Activated T-helper 1 cell treated with anti-CD3 and anti-CD28 coated beads, Interleukin-12 subunit alpha, Interleukin-12 subunit beta, Interleukin-2, Interleukin-4 antibody, amounts not matched to agents 30 ng/mL and 10 ng/mL and 1 ng/mL, durations not matched to agents 14 hours and 24 hours and 36 hours (primary cell): ENCODE measurements around the gene ZNRF3. TPM values are rescaled to one million over a fixed set of nuclear protein-coding genes. Genes with fewer than 3 reads are reported as not detected.
"Not testable (repeated sequence)": the region's sequence is repeated elsewhere in the genome, so short reads cannot be mapped to it uniquely, and the experiment has no call there.

Experiments used
- DNase-seq: peaks from one replicate; pipeline ENCODE4 v3.0.0; 2021; ENCODE audit warnings: low spot score
- H3K27ac Mint-ChIP-seq: one replicate; pipeline ENCODE4 v1.8.0; 2021; ENCODE audit warnings: mild to moderate bottlenecking, mixed read lengths
- H3K27me3 Mint-ChIP-seq: one replicate; pipeline ENCODE4 v1.8.0; 2022; ENCODE audit warnings: mild to moderate bottlenecking, moderate library complexity, mixed read lengths; ENCODE audit not compliant: insufficient read depth
- H3K36me3 Mint-ChIP-seq: one replicate; pipeline ENCODE4 v1.8.0; 2021; ENCODE audit warnings: low read depth, mixed read lengths
- H3K4me1 Mint-ChIP-seq: one replicate; pipeline ENCODE4 v1.8.0; 2021; ENCODE audit warnings: low read depth, mixed read lengths
- H3K4me3 Mint-ChIP-seq: one replicate; pipeline ENCODE4 v1.8.0; 2021; ENCODE audit warnings: mild to moderate bottlenecking, moderate library complexity, mixed read lengths
- H3K9me3 Mint-ChIP-seq: one replicate; pipeline ENCODE4 v1.8.0; 2021; ENCODE audit warnings: mixed read lengths
- intact Hi-C: fragments of 100-400 bp; cut with micrococcal nuclease; formaldehyde crosslinking; loops from one replicate; pipeline ENCODE4 v1.15.1; 2024
- total RNA-seq: library from RNA; stranded (reverse); gene quantifications from 2 replicates; pipeline ENCODE4 v1.2.3, GENCODE V29; 2022

Gene ZNRF3
- total RNA-seq, 1 donor from 2014 or later, result 2.1 TPM

- H3K4me3 Mint-ChIP-seq, result no peak overlapping the region
- H3K36me3 Mint-ChIP-seq, result peaks cover 4% of the 10 kb centered on the region
- no peak for DNase-seq
- peaks cover 19% of the 10 kb centered on the region for H3K9me3 Mint-ChIP-seq
- H3K27ac Mint-ChIP-seq, result no peak overlapping the region
- peaks cover 59% of the 10 kb centered on the region for H3K27me3 Mint-ChIP-seq
- no peaks in the 10 kb centered on the region for H3K4me1 Mint-ChIP-seq
- intact Hi-C loops, result no loop called here
Observed at GRCh38 chr22:28942801-28943500, 59.6 kb downstream of the ZNRF3 start.

DNA sequence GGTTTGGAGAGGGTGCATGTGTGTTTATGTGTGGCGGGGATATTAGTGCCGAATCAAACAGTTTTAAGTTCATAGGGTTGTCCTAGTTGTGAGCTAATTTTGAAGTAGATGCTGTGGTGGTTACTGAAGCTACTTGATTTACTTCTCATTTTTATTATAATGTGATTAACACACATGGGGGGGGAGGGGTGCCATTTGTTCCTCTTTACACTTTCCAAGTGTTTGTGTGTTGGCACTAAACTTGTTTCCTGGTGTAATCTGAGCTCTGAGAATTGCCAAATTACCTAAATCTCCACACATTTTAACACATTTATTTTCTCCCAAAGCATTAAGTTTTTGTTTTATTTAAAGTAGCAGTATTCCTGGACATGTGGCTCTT, 60.1 kb downstream of the ZNRF3 start:
- Mint-ChIP-seq H3K4me1 (no peaks in the 10 kb centered on the region), H3K9me3 (peaks cover 23% of the 10 kb centered on the region), H3K27ac (no peak overlapping the region), H3K36me3 (peaks cover 5% of the 10 kb centered on the region), H3K4me3 (no peak overlapping the region), H3K27me3 (peaks cover 59% of the 10 kb centered on the region)
- no peak for DNase-seq
- intact Hi-C loops, result no loop called here

DNA sequence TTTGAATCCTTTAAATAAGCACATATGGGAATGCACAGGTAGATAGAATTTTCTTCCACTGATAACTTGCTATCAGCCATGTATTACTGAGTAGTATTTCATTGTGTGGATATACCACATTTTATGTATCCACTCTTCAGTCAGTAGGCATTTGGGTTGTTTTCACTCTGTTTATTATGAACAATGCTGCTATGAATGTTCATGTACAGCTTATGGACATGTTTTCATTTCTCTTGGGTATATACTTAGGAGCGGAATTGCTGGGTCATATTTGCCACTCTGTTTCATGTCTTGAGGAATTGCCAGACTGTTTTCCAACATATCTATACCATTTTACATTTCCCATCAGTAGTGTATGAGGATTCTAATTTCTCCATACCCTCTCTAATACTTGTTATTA, 63.8 kb downstream of the ZNRF3 start:
- Mint-ChIP-seq H3K4me3 (no peak overlapping the region), H3K4me1 (no peaks in the 10 kb centered on the region), H3K9me3 (peaks cover 24% of the 10 kb centered on the region), H3K36me3 (peaks cover 6% of the 10 kb centered on the region), H3K27me3 (peaks cover 69% of the 10 kb centered on the region), H3K27ac (no peak overlapping the region)
- intact Hi-C loops, result no loop called here
- DNase-seq, result no peak

DNA sequence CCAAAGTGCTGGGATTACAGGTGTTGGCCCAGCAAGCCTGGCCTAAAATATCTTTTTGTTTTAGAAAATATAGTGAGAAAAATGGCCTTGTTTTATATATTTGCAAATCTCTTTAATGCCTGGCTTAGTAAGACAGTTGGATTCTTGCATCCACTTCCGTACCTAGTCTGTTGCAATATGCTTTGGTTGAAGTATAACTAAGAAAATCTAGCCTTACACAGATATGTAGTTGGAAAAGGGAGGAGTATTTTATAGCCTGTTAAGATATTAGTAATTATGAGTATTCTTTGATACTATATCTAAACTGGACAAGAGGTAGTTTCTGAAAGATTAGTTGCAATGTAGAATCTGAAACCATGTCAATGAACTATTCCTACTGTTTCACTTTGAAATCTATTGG, 65.1 kb downstream of the ZNRF3 start:
- Mint-ChIP-seq H3K27me3 (peaks cover 77% of the 10 kb centered on the region), H3K36me3 (peaks cover 6% of the 10 kb centered on the region), H3K27ac (no peak overlapping the region)

DNA sequence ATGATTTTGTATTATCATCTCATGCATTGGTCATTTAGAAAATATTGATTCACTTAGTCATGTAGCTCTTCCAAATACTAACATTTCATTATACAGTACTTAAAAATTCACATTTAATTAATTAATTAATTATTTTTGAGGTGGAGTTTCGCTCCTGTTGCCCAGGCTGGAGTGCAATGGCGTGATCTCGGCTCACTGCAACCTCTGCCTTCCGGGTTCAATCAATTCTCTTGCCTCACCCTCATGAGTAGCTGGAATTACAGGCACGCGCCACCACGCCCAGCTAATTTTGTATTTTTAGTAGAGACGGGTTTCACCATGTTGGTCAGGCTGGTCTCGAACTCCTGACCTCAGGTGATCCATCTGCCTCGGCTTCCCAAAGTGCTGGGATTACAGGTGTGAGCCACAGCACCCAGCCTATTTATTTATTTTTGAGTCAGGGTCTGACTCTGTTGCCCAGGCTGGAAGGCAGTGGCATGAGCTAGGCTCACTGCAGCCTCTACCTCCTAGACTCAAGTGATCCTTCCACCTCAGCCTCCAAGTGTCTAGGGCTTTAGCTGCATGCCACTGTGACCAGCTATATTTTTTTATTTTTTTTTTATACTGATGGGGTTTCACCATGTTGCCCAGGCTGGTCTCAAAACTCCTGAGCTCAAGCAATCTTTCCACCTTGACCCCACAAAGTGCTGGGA, 65.6 kb downstream of the ZNRF3 start:
- not testable (repeated sequence) for H3K36me3 Mint-ChIP-seq, H3K4me3 Mint-ChIP-seq

More for the DNA sequence above, 65.1 kb downstream of the ZNRF3 start:
- no peaks in the 10 kb centered on the region for H3K4me1 Mint-ChIP-seq
- no peak for DNase-seq
- intact Hi-C loops, result no loop called here
- no peak overlapping the region for H3K4me3 Mint-ChIP-seq
- peaks cover 24% of the 10 kb centered on the region for H3K9me3 Mint-ChIP-seq

GRCh38 chr22:28949788-28950187, 66.4 kb downstream of the ZNRF3 start:
- Mint-ChIP-seq H3K36me3 (peaks cover 6% of the 10 kb centered on the region), H3K4me3 (no peak overlapping the region), H3K9me3 (peaks cover 24% of the 10 kb centered on the region), H3K27me3 (peaks cover 87% of the 10 kb centered on the region), H3K4me1 (no peaks in the 10 kb centered on the region), H3K27ac (no peak overlapping the region)
- DNase-seq, result no peak
- intact Hi-C loops, result no loop called here

More for the DNA sequence above, 65.6 kb downstream of the ZNRF3 start:
- peaks cover 83% of the 10 kb centered on the region for H3K27me3 Mint-ChIP-seq
- H3K27ac Mint-ChIP-seq, intact Hi-C loops, H3K4me1 Mint-ChIP-seq, DNase-seq: not testable (repeated sequence)
- H3K9me3 Mint-ChIP-seq, result peaks cover 24% of the 10 kb centered on the region

DNA sequence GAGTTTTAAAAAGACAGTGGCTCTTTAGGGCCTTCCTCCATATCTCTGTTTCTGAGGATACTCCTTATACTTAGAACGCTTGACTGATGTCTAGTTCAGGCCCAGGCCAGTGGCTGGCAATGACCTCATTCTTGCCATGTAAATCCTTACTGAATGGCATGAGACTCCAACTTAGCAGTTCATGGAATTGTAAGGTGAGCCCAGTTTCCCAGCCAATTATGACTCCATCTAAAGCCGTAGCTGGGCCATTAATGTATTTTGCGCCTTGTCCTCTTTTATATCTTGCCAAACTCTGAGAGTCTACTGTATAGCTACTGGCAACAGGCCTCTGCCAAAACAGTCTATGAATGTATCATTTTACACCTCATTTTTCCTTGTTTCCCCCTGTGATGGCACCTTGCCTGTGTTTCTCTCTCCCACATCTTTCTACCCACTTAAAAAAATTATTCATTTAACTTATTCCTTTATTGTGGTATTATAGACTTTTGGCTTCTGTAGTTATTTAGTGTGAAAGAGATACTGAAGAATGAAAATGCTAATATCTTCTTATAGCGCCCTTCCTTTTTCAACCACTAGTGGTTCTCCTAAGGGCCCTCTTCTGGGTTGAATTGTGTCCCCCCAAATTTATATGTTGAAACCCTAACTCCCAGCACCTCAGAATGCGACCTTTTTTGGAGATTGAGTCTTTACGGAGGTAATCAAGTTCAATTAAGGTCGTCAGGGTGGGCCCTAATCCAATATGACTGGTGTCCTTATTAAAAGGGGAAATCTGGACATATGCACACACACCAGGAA, 67.4 kb downstream of the ZNRF3 start:
- Mint-ChIP-seq H3K9me3 (peaks cover 22% of the 10 kb centered on the region), H3K27me3 (peaks cover 88% of the 10 kb centered on the region), H3K4me1 (peaks cover 7% of the 10 kb centered on the region), H3K36me3 (peaks cover 6% of the 10 kb centered on the region), H3K27ac (no peak overlapping the region), H3K4me3 (no peak overlapping the region)
- no peak for DNase-seq
- intact Hi-C loops, result no loop called here

DNA sequence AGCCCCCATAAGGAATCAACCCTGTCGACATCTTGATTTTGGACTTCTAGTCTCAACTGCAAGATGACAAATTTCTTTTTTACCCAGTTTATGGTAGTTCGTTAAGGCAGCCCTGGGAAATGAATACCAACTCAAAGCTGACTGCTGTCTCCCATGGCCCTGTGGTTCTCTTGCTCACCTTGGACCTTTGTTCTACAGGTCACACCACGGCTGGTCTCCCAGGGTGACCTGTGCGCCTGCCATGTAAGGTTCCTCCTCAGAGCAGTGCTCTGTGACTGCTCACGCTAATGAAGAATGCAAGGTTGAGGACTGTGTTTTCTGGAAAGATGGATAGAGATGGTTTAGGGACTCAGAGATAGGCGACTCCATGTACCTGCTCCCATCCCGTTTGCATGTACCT, 68.2 kb downstream of the ZNRF3 start:
- no peak for DNase-seq
- Mint-ChIP-seq H3K9me3 (peaks cover 15% of the 10 kb centered on the region), H3K4me3 (no peak overlapping the region), H3K4me1 (peaks cover 14% of the 10 kb centered on the region), H3K27me3 (peaks cover 85% of the 10 kb centered on the region), H3K36me3 (peaks cover 3% of the 10 kb centered on the region), H3K27ac (no peak overlapping the region)
- intact Hi-C loops, result no loop called here

DNA sequence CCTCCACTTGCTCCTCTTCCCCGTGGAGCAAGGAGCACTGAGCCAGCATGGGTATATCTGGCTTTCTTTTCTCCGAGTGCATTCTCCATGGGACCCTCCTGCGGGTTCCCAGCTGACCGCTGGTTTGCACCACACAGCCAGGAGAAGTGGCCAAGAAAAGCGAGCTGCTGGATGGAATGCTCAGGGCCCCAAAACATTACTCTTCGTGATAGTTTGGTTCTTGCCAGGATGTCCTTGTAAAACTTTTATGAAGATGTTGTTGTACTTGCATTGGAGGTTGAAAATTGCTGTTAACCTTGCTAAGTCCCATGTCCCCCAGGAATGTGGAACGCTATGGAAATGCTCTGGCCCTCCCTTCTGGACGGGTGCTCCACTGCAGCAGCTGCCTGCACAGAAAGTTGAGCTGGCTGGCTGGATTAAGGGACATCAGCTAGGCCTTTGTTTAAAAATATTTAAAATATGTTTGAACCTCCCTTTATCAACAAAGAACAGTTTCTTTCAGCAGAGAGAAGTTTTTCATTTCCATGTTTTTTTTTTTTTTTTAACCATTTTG, 68.7 kb downstream of the ZNRF3 start:
- H3K4me1 Mint-ChIP-seq, result peaks cover 17% of the 10 kb centered on the region
- intact Hi-C loops, result no loop called here
- no peak overlapping the region for H3K4me3 Mint-ChIP-seq
- no peak overlapping the region for H3K27ac Mint-ChIP-seq
- H3K36me3 Mint-ChIP-seq, result peaks cover 2% of the 10 kb centered on the region
- H3K27me3 Mint-ChIP-seq, result peaks cover 86% of the 10 kb centered on the region
- no peak for DNase-seq
- peaks cover 10% of the 10 kb centered on the region for H3K9me3 Mint-ChIP-seq

GRCh38 chr22:28952857-28953256, 69.5 kb downstream of the ZNRF3 start:
- peaks cover 4% of the 10 kb centered on the region for H3K9me3 Mint-ChIP-seq
- H3K4me1 Mint-ChIP-seq, result peaks cover 17% of the 10 kb centered on the region
- intact Hi-C loops, result no loop called here
- peaks cover 90% of the 10 kb centered on the region for H3K27me3 Mint-ChIP-seq
- no peak for DNase-seq
- H3K36me3 Mint-ChIP-seq, result peaks cover 2% of the 10 kb centered on the region
- H3K27ac Mint-ChIP-seq, result no peak overlapping the region
- H3K4me3 Mint-ChIP-seq, result no peak overlapping the region

DNA sequence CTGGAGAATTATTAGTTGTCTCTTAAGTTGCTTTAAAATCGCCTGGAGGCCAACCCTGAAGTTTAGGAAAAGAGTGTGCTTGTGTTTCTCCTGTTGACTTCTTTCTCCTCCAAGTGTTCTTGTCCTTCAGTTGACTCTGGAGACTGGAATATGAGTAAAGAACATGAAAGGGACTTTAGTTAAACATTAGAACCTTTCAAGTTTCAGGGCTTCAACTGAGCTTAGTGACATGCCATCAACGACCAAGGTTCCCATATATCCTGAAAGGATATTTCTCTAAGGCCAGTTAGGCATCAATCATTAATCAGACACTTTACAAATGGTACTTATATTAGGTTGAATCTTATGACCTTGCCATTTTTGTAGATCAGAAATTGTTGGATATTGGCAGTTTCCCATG, 70.0 kb downstream of the ZNRF3 start:
- peaks cover 1% of the 10 kb centered on the region for H3K36me3 Mint-ChIP-seq
- H3K27me3 Mint-ChIP-seq, result peaks cover 92% of the 10 kb centered on the region
- DNase-seq, result no peak
- peaks cover 17% of the 10 kb centered on the region for H3K4me1 Mint-ChIP-seq
- peaks cover 2% of the 10 kb centered on the region for H3K9me3 Mint-ChIP-seq
- intact Hi-C loops, result no loop called here
- no peak overlapping the region for H3K27ac Mint-ChIP-seq
- no peak overlapping the region for H3K4me3 Mint-ChIP-seq

DNA sequence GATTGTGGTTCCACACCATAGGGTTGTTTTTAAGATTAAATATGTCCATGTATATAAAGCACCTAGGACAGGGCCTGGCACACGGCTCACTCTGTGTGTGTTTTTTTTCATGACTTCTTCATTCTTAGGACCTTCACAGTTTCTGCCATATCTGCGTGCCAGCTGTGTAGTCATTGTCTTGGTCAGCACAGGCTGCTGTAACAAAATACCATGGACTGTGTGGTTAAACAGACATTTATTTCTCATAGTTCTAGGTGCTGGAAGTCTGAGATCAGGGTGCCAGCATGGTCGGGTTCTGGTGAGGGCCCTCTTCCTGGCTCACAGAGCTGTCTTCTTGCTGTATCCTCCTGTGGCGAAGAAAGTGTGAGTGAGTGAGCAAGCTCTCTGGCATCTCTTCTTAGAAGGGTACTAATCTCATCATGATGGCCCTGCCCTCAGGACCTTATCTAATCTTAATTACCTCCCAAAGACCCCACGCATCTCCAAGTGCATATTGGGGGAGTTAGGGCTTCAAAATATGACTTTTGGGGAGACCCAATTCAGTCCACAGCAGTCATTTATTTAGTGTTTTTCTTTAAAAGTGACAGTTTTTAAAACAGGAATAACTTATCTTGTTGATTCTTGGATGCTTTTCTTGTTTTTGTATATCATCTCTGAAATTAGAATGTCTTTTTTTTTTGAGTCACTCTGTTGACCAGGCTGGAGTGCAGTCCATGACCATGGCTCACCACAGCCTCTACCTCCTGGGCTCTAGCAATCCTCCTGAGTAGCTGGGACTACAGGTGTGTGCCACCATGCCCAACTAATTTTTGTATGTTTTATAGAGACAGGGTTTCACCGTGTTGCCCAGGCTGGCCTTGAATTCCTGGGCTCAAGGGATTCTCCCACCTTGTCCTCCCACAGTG, 70.9 kb downstream of the ZNRF3 start:
- H3K27me3 Mint-ChIP-seq, result peaks cover 94% of the 10 kb centered on the region
- H3K27ac Mint-ChIP-seq, result no peak overlapping the region
- peaks cover 17% of the 10 kb centered on the region for H3K4me1 Mint-ChIP-seq
- no peaks in the 10 kb centered on the region for H3K36me3 Mint-ChIP-seq
- H3K9me3 Mint-ChIP-seq, result no peaks in the 10 kb centered on the region
- no peak for DNase-seq
- no peak overlapping the region for H3K4me3 Mint-ChIP-seq
- intact Hi-C loops, result no loop called here
